CD4-positive, alpha-beta T cell (primary cell): ENCODE results near the gene FAM131C. TPM values are rescaled to one million over a fixed set of nuclear protein-coding genes. Genes with fewer than 3 reads are reported as not detected.
"Not testable (repeated sequence)": the region's sequence is repeated elsewhere in the genome, so short reads cannot be mapped to it uniquely, and the experiment has no call there.

ENCODE experiments used
- ATAC-seq: fragments of 200-7000 bp; cut with Tn5 transposase; one replicate; pipeline ENCODE4 v1.10.0; 2022; ENCODE audit warnings: mild to moderate bottlenecking; ENCODE audit not compliant: poor library complexity
- CTCF ChIA-PET: fragments of 350-600 bp; sonication (Branson Sonifier 250); formaldehyde crosslinking; loops from one replicate; lab custom pipeline; 2021; ENCODE audit warnings: antibody characterized with exemption, inconsistent platforms; lab: Charles Lee
- POLR2A ChIA-PET: fragments of 350-600 bp; sonication (Branson Sonifier 250); formaldehyde crosslinking; loops from one replicate; lab custom pipeline; 2021; ENCODE audit warnings: antibody characterized with exemption, inconsistent platforms; lab: Charles Lee
- DNase-seq, 14 experiments: peaks; one replicate each; pipeline ENCODE4 v3.0.0-alpha.2; 2013 to 2020; ENCODE audit warnings: mixed read lengths in 2 of 14
- H3K27ac ChIP-seq, 2 donors: one replicate each; pipeline versions ENCODE4 v1.5.1 to v1.7.0; 2013; ENCODE audit warnings: low read length in 2 of 2, low read depth in 1 of 2, mild to moderate bottlenecking in 1 of 2
- H3K27me3 ChIP-seq, 2 experiments: 1 replicate in 1 of 2; 2 replicates in 1 of 2; pipeline versions ENCODE4 v1.6.1 to v1.7.0; 2013; ENCODE audit warnings: low read length in 2 of 2, control low read depth in 1 of 2, mild to moderate bottlenecking in 1 of 2, moderate library complexity in 1 of 2; ENCODE audit not compliant: insufficient read depth in 2 of 2, control insufficient read depth in 1 of 2
- H3K36me3 ChIP-seq: one replicate; pipeline ENCODE4 v1.6.1; 2013; ENCODE audit warnings: low read length, control low read depth; ENCODE audit not compliant: insufficient read depth
- H3K4me1 ChIP-seq: one replicate; pipeline ENCODE4 v1.6.1; 2013; ENCODE audit warnings: low read length, control low read depth; ENCODE audit not compliant: insufficient read depth
- H3K4me3 ChIP-seq: one replicate; pipeline ENCODE4 v1.5.1; 2013; ENCODE audit warnings: mild to moderate bottlenecking, low read length, moderate library complexity
- H3K9me3 ChIP-seq, 2 experiments: 1 replicate in 1 of 2; 2 replicates in 1 of 2; pipeline versions ENCODE4 v1.6.1 to v1.7.0; 2013; ENCODE audit warnings: low read length in 2 of 2, mild to moderate bottlenecking in 2 of 2, control low read depth in 1 of 2, moderate library complexity in 1 of 2; ENCODE audit not compliant: control insufficient read depth in 1 of 2, insufficient read depth in 1 of 2
- H3K27ac Mint-ChIP-seq: one replicate; pipeline ENCODE4 v1.8.0; 2020; ENCODE audit warnings: mixed read lengths
- H3K27me3 Mint-ChIP-seq: one replicate; pipeline ENCODE4 v1.8.0; 2021; ENCODE audit warnings: mixed read lengths
- H3K36me3 Mint-ChIP-seq: one replicate; pipeline ENCODE4 v1.8.0; 2021; ENCODE audit warnings: low read depth, mixed read lengths
- H3K4me1 Mint-ChIP-seq: one replicate; pipeline ENCODE4 v1.8.0; 2021; ENCODE audit warnings: low read depth, mixed read lengths
- H3K4me3 Mint-ChIP-seq: one replicate; pipeline ENCODE4 v1.8.0; 2020; ENCODE audit warnings: mild to moderate bottlenecking, mixed read lengths
- H3K9me3 Mint-ChIP-seq: one replicate; pipeline ENCODE4 v1.8.0; 2020; ENCODE audit warnings: mixed read lengths
- CTCF ChIP-seq: fragments of 200-600 bp; IDR thresholded peaks from one replicate; pipeline ENCODE4 v1.8.0; 2022; ENCODE audit warnings: antibody characterized with exemption, mild to moderate bottlenecking
- intact Hi-C, 2 experiments: fragments of 100-400 bp; cut with DNase I in 1 of 2; cut with micrococcal nuclease in 1 of 2; formaldehyde crosslinking; loops; one replicate each; pipeline versions ENCODE4 v1.15.1 to v1.9.0; 2023 to 2025; cut with DNase I, micrococcal nuclease
- total RNA-seq, 174 experiments: library from RNA in 2 of 174; stranded (reverse) in 2 of 174; gene quantifications; one replicate each; pipeline ENCODE4 v1.2.3 and lab custom pipeline; 2021 to 2026

Gene FAM131C
- total RNA-seq, 2 experiments from 2014 or later: not detected

- Histone ChIP-seq H3K4me3 (no peak overlapping the region), H3K27ac (no peak overlapping the region), H3K9me3 (no peaks in the 10 kb centered on the region), H3K4me1 (peaks cover 11% of the 10 kb centered on the region), H3K27me3 (no peaks in the 10 kb centered on the region), H3K36me3 (no peaks in the 10 kb centered on the region)
- ChIA-PET POLR2A (no interaction called here), CTCF (no interaction called here)
- no peak for TF ChIP-seq CTCF
- intact Hi-C loops: no loop called here
- H3K9me3 Mint-ChIP-seq: no peaks in the 10 kb centered on the region
- ATAC-seq: no peak
- H3K27me3 Mint-ChIP-seq: peaks cover 7% of the 10 kb centered on the region
- H3K27ac Mint-ChIP-seq: no peak overlapping the region
- H3K4me3 Mint-ChIP-seq: no peak overlapping the region
- DNase-seq: no peak
- H3K4me1 Mint-ChIP-seq: peaks cover 7% of the 10 kb centered on the region
- H3K36me3 Mint-ChIP-seq: no peaks in the 10 kb centered on the region
Observed at GRCh38 chr1:16061266-16061665, 12.2 kb downstream of the FAM131C start.

GRCh38 chr1:16058394-16059120 lies 14.9 kb downstream of the FAM131C start:
- H3K4me3 Mint-ChIP-seq, H3K36me3 Mint-ChIP-seq, H3K9me3 Mint-ChIP-seq, H3K27ac Mint-ChIP-seq, H3K27ac ChIP-seq, H3K4me1 ChIP-seq, H3K9me3 ChIP-seq, H3K27me3 Mint-ChIP-seq, intact Hi-C loops, H3K36me3 ChIP-seq, H3K4me1 Mint-ChIP-seq, POLR2A ChIA-PET, H3K4me3 ChIP-seq, DNase-seq, H3K27me3 ChIP-seq, ATAC-seq: not testable (repeated sequence)
- CTCF ChIA-PET: interaction anchor here (0.5 kb wide), 1 partner anchor 179 kb away, joined by 6 read pairs; no protein-coding TSS in a partner anchor

- H3K27ac Mint-ChIP-seq, H3K4me1 Mint-ChIP-seq, H3K9me3 ChIP-seq, H3K4me3 Mint-ChIP-seq, intact Hi-C loops, H3K4me3 ChIP-seq, H3K27me3 Mint-ChIP-seq, H3K4me1 ChIP-seq, POLR2A ChIA-PET, DNase-seq, H3K36me3 Mint-ChIP-seq, ATAC-seq, H3K36me3 ChIP-seq, H3K27me3 ChIP-seq, H3K9me3 Mint-ChIP-seq, CTCF ChIA-PET, H3K27ac ChIP-seq: not testable (repeated sequence)
Observed at GRCh38 chr1:16057314-16057915, 16.0 kb downstream of the FAM131C start.

- H3K4me1 ChIP-seq, H3K4me3 Mint-ChIP-seq, POLR2A ChIA-PET, H3K27ac Mint-ChIP-seq, H3K9me3 Mint-ChIP-seq, H3K27ac ChIP-seq, H3K4me3 ChIP-seq, H3K4me1 Mint-ChIP-seq, ATAC-seq, H3K27me3 Mint-ChIP-seq, H3K36me3 Mint-ChIP-seq, H3K9me3 ChIP-seq, DNase-seq, H3K36me3 ChIP-seq, H3K27me3 ChIP-seq: not testable (repeated sequence)
- intact Hi-C loops: loop anchor here (1.0 kb wide), 2 partner anchors 47 to 264 kb away; no protein-coding TSS in a partner anchor
- CTCF ChIA-PET: interaction anchor here (0.6 kb wide), 1 partner anchor 241 kb away, joined by 3 read pairs; no protein-coding TSS in a partner anchor
Observed at GRCh38 chr1:16056521-16056912, 16.9 kb downstream of the FAM131C start.
